ENCODE data around the gene STIL.

Gene STIL

DNA sequence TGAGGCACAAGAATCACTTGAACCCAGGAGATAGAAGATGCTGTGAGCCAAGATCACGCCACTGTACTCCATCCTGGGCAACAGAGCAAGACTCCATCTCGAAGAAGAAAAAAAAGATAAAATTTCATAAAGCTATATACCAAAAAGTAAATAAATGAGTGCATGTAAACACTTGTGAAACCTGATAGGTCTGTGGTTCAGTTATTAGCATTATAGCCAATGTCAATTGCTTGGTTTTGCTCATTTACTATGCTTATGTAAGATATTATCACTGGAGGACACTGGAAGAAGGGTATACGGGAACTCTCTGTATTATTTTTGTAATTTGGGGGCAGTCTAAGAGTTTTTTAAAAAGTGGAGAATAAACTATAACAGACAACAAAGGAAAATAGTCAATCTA is 64.2 kb downstream of the STIL start:
- TF ChIP-seq EZH2 (IDR thresholded peaks at IDR 0.05; ENCODE audit: borderline replicate concordance, low read length), result no peak
- TF ChIP-seq, protein P1, sequence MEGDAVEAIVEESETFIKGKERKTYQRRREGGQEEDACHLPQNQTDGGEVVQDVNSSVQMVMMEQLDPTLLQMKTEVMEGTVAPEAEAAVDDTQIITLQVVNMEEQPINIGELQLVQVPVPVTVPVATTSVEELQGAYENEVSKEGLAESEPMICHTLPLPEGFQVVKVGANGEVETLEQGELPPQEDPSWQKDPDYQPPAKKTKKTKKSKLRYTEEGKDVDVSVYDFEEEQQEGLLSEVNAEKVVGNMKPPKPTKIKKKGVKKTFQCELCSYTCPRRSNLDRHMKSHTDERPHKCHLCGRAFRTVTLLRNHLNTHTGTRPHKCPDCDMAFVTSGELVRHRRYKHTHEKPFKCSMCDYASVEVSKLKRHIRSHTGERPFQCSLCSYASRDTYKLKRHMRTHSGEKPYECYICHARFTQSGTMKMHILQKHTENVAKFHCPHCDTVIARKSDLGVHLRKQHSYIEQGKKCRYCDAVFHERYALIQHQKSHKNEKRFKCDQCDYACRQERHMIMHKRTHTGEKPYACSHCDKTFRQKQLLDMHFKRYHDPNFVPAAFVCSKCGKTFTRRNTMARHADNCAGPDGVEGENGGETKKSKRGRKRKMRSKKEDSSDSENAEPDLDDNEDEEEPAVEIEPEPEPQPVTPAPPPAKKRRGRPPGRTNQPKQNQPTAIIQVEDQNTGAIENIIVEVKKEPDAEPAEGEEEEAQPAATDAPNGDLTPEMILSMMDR (IDR thresholded peaks at IDR 0.05; ENCODE audit: low read length), result no peak
- no peaks in the 10 kb centered on the region for H3K9me3 ChIP-seq (ENCODE audit: low read length)
- H3K9me2 ChIP-seq (ENCODE audit: low read depth, low read length), result no peaks in the 10 kb centered on the region
- no peaks in the 10 kb centered on the region for H3K27me3 ChIP-seq (ENCODE audit: insufficient read depth, low read length)
- H3K27ac ChIP-seq (ENCODE audit: low read depth, low read length, poor library complexity, severe bottlenecking), result no peak overlapping the region
- H3K36me3 ChIP-seq (ENCODE audit: insufficient read depth, low read length), result peaks cover 27% of the 10 kb centered on the region
- H3K4me3 ChIP-seq (ENCODE audit: low read depth, low read length, poor library complexity, severe bottlenecking), result no peak overlapping the region
- H2AFZ ChIP-seq (ENCODE audit: low read length), result no peak overlapping the region
- H3K79me2 ChIP-seq (ENCODE audit: insufficient read depth, low read length), result no peaks in the 10 kb centered on the region
- H4K20me1 ChIP-seq (ENCODE audit: insufficient read depth, low read length), result no peaks in the 10 kb centered on the region
- no peaks in the 10 kb centered on the region for H3F3A ChIP-seq (ENCODE audit: insufficient read depth, low read length)
- no peak overlapping the region for H3K4me2 ChIP-seq (ENCODE audit: low read length)
- H3K4me1 ChIP-seq (ENCODE audit: insufficient read depth, low read length, severe bottlenecking), result no peaks in the 10 kb centered on the region
- H3K9ac ChIP-seq (ENCODE audit: low read length), result no peak overlapping the region

DNA sequence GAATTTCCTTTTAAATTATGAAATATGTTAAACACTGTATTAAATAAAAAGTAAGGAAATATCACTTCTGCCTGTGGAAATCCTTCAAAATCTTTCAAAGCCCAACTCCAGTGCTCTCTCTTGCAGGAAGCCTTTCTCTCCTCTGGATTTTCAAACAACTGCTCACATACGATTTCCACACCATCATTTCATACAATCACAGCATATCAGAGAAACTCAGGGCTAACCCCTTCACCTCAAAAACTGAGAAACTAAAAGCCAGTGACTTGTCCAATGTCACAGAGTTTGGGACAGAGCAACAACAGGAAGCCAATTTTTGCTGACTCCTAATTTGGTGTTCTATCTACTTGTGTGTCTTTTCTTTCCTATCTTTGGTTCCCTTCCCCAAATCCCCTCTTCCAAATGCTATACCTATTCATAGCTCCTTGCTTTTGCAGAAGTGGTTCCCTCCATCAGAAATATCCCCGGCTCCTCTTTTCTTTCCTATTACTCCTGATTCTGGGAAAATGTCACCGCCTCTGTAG is 69.5 kb downstream of the STIL start:
- Histone ChIP-seq H3K27ac (ENCODE audit: low read depth, low read length, poor library complexity, severe bottlenecking) (no peak overlapping the region), H3K9ac (ENCODE audit: low read length) (no peak overlapping the region), H4K20me1 (ENCODE audit: insufficient read depth, low read length) (no peaks in the 10 kb centered on the region), H3K4me2 (ENCODE audit: low read length) (no peak overlapping the region), H3K79me2 (ENCODE audit: insufficient read depth, low read length) (no peaks in the 10 kb centered on the region), H3K9me3 (ENCODE audit: low read length) (no peaks in the 10 kb centered on the region), H3K9me2 (ENCODE audit: low read depth, low read length) (no peaks in the 10 kb centered on the region), H3F3A (ENCODE audit: insufficient read depth, low read length) (no peaks in the 10 kb centered on the region), H3K4me1 (ENCODE audit: insufficient read depth, low read length, severe bottlenecking) (no peaks in the 10 kb centered on the region), H3K36me3 (ENCODE audit: insufficient read depth, low read length) (no peaks in the 10 kb centered on the region), H2AFZ (ENCODE audit: low read length) (no peak overlapping the region), H3K4me3 (ENCODE audit: low read depth, low read length, poor library complexity, severe bottlenecking) (no peak overlapping the region), H3K27me3 (ENCODE audit: insufficient read depth, low read length) (no peaks in the 10 kb centered on the region)
- TF ChIP-seq EZH2 (IDR thresholded peaks at IDR 0.05; ENCODE audit: borderline replicate concordance, low read length), result no peak
- TF ChIP-seq, protein P1 (IDR thresholded peaks at IDR 0.05; ENCODE audit: low read length), result no peak

GRCh38 chr1:47243910-47244309 is 70.0 kb downstream of the STIL start:
- H3K27ac ChIP-seq (ENCODE audit: low read depth, low read length, poor library complexity, severe bottlenecking), result no peak overlapping the region
- H3K4me1 ChIP-seq (ENCODE audit: insufficient read depth, low read length, severe bottlenecking), result no peaks in the 10 kb centered on the region
- H3K79me2 ChIP-seq (ENCODE audit: insufficient read depth, low read length), result no peaks in the 10 kb centered on the region
- H4K20me1 ChIP-seq (ENCODE audit: insufficient read depth, low read length), result no peaks in the 10 kb centered on the region
- H3F3A ChIP-seq (ENCODE audit: insufficient read depth, low read length), result no peaks in the 10 kb centered on the region
- no peaks in the 10 kb centered on the region for H3K27me3 ChIP-seq (ENCODE audit: insufficient read depth, low read length)
- no peak overlapping the region for H3K4me2 ChIP-seq (ENCODE audit: low read length)
- H3K9me3 ChIP-seq (ENCODE audit: low read length), result no peaks in the 10 kb centered on the region
- no peak for TF ChIP-seq EZH2 (IDR thresholded peaks at IDR 0.05; ENCODE audit: borderline replicate concordance, low read length)
- TF ChIP-seq, protein P1 (IDR thresholded peaks at IDR 0.05; ENCODE audit: low read length), result no peak
- no peaks in the 10 kb centered on the region for H3K9me2 ChIP-seq (ENCODE audit: low read depth, low read length)
- H3K9ac ChIP-seq (ENCODE audit: low read length), result no peak overlapping the region
- no peak overlapping the region for H3K4me3 ChIP-seq (ENCODE audit: low read depth, low read length, poor library complexity, severe bottlenecking)
- H3K36me3 ChIP-seq (ENCODE audit: insufficient read depth, low read length), result no peaks in the 10 kb centered on the region
- no peak overlapping the region for H2AFZ ChIP-seq (ENCODE audit: low read length)

Data from OCI-LY1 (cell line).